Nephron progenitor cell (in vitro differentiated cells): ENCODE measurements around the gene BTBD8.

Experiments used
- DNase-seq: peaks from one replicate; pipeline ENCODE4 v3.0.0; 2021
- H3K27ac Mint-ChIP-seq: 2 replicates; pipeline ENCODE4 v1.8.0; 2021; ENCODE audit warnings: mild to moderate bottlenecking, moderate library complexity, mixed read lengths
- H3K27me3 Mint-ChIP-seq: 2 replicates; pipeline ENCODE4 v1.8.0; 2021; ENCODE audit warnings: mild to moderate bottlenecking, low read depth, mixed read lengths; ENCODE audit not compliant: poor library complexity
- H3K36me3 Mint-ChIP-seq: 2 replicates; pipeline ENCODE4 v1.8.0; 2021; ENCODE audit warnings: low read depth, mixed read lengths
- H3K4me1 Mint-ChIP-seq: 2 replicates; pipeline ENCODE4 v1.8.0; 2021; ENCODE audit warnings: mixed read lengths
- H3K4me3 Mint-ChIP-seq: 2 replicates; pipeline ENCODE4 v1.8.0; 2021; ENCODE audit warnings: mild to moderate bottlenecking, moderate library complexity, mixed read lengths
- H3K9me3 Mint-ChIP-seq: 2 replicates; pipeline ENCODE4 v1.8.0; 2021; ENCODE audit warnings: mild to moderate bottlenecking, moderate library complexity, mixed read lengths
- CTCF ChIP-seq: fragments of 200-600 bp; sonication (generic); IDR thresholded peaks from 2 replicates; pipeline ENCODE4 v1.5.0; 2021; ENCODE audit warnings: antibody characterized with exemption

Gene BTBD8

GRCh38 chr1:92123868-92124267 lies 43.7 kb downstream of the BTBD8 start:
- no peak for DNase-seq
- Mint-ChIP-seq H3K27me3 (no peaks in the 10 kb centered on the region), H3K4me3 (no peak overlapping the region)

GRCh38 chr1:92125204-92125603 lies 45.1 kb downstream of the BTBD8 start:
- Mint-ChIP-seq H3K9me3 (no peaks in the 10 kb centered on the region), H3K27me3 (no peaks in the 10 kb centered on the region), H3K4me3 (no peak overlapping the region), H3K36me3 (peaks cover 15% of the 10 kb centered on the region), H3K27ac (peak overlapping the region; percentile 81), H3K4me1 (peaks cover 5% of the 10 kb centered on the region)
- no peak for TF ChIP-seq CTCF
- no peak for DNase-seq

More at GRCh38 chr1:92123868-92124267, 43.7 kb downstream of the BTBD8 start:
- H3K9me3 Mint-ChIP-seq, result no peaks in the 10 kb centered on the region
- TF ChIP-seq CTCF, result no peak
- H3K4me1 Mint-ChIP-seq, result peaks cover 5% of the 10 kb centered on the region
- H3K36me3 Mint-ChIP-seq, result peaks cover 6% of the 10 kb centered on the region
- no peak overlapping the region for H3K27ac Mint-ChIP-seq

- Mint-ChIP-seq H3K4me1 (peaks cover 5% of the 10 kb centered on the region), H3K27me3 (no peaks in the 10 kb centered on the region), H3K4me3 (no peak overlapping the region), H3K36me3 (peaks cover 19% of the 10 kb centered on the region), H3K9me3 (no peaks in the 10 kb centered on the region), H3K27ac (no peak overlapping the region)
- TF ChIP-seq CTCF, result no peak
- no peak for DNase-seq
Measured at GRCh38 chr1:92126088-92126487, 45.9 kb downstream of the BTBD8 start.

GRCh38 chr1:92134331-92134730 lies 54.2 kb downstream of the BTBD8 start:
- H3K4me1 Mint-ChIP-seq, result no peaks in the 10 kb centered on the region
- peaks cover 25% of the 10 kb centered on the region for H3K36me3 Mint-ChIP-seq
- DNase-seq, result no peak
- no peak for TF ChIP-seq CTCF
- no peak overlapping the region for H3K4me3 Mint-ChIP-seq
- no peak overlapping the region for H3K27ac Mint-ChIP-seq
- no peaks in the 10 kb centered on the region for H3K27me3 Mint-ChIP-seq
- no peaks in the 10 kb centered on the region for H3K9me3 Mint-ChIP-seq

GRCh38 chr1:92136341-92136740 lies 56.2 kb downstream of the BTBD8 start:
- Mint-ChIP-seq H3K9me3 (no peaks in the 10 kb centered on the region), H3K4me3 (no peak overlapping the region), H3K36me3 (peaks cover 12% of the 10 kb centered on the region), H3K27me3 (no peaks in the 10 kb centered on the region), H3K27ac (no peak overlapping the region), H3K4me1 (no peaks in the 10 kb centered on the region)
- DNase-seq, result no peak
- TF ChIP-seq CTCF, result no peak

- peaks cover 7% of the 10 kb centered on the region for H3K27me3 Mint-ChIP-seq
- H3K4me3 Mint-ChIP-seq, result no peak overlapping the region
- H3K9me3 Mint-ChIP-seq, result peaks cover 42% of the 10 kb centered on the region
- H3K36me3 Mint-ChIP-seq, result peaks cover 43% of the 10 kb centered on the region
- no peak for TF ChIP-seq CTCF
- H3K27ac Mint-ChIP-seq, result no peak overlapping the region
- DNase-seq, result no peak
- no peaks in the 10 kb centered on the region for H3K4me1 Mint-ChIP-seq
Measured at GRCh38 chr1:92154934-92155333, 74.8 kb downstream of the BTBD8 start.
